HepG2 (cell line): ENCODE data around the gene RSPH9. TPM values are rescaled to one million over a fixed set of nuclear protein-coding genes. Genes with fewer than 3 reads are reported as not detected.

Source experiments
- BATF2 ChIP-seq: sonication (generic); formaldehyde crosslinking; IDR thresholded peaks from 2 replicates; pipeline ENCODE4 v1.8.0; 2022; ENCODE audit warnings: mild to moderate bottlenecking, missing genetic modification reagents, moderate library complexity
- CBX2 ChIP-seq, 2 experiments: fragments of 200-600 bp in 1 of 2; sonication (generic); formaldehyde crosslinking in 1 of 2; IDR thresholded peaks; 2 replicates each; pipeline versions ENCODE4 v1.7.0 to v1.8.1; 2018 to 2022; ENCODE audit warnings: low read depth in 2 of 2, low read length in 1 of 2, mild to moderate bottlenecking in 1 of 2, missing genetic modification reagents in 1 of 2
- CENPX ChIP-seq: sonication (generic); formaldehyde crosslinking; IDR thresholded peaks from 2 replicates; pipeline ENCODE4 v1.9.0; 2021; ENCODE audit warnings: mild to moderate bottlenecking, missing genetic modification reagents, moderate library complexity
- DR1 ChIP-seq: sonication (generic); formaldehyde crosslinking; IDR thresholded peaks from 2 replicates; pipeline ENCODE4 v1.8.0; 2021; ENCODE audit warnings: mild to moderate bottlenecking, missing genetic modification reagents, inconsistent platforms
- GABPB1 ChIP-seq: IDR thresholded peaks from 2 replicates; pipeline ENCODE4 v1.6.1; 2016; ENCODE audit warnings: mild to moderate bottlenecking, missing genetic modification reagents, moderate library complexity, missing compliant biosample characterization
- GATA4 ChIP-seq: sonication (generic); IDR thresholded peaks from 2 replicates; pipeline ENCODE4 v1.6.1; 2016; ENCODE audit warnings: antibody characterized with exemption, low read depth, borderline replicate concordance
- GTF3A ChIP-seq: sonication (generic); formaldehyde crosslinking; conservative IDR thresholded peaks from 2 replicates; pipeline ENCODE4 v1.4.0; 2020; ENCODE audit warnings: mild to moderate bottlenecking, missing genetic modification reagents
- HNRNPLL ChIP-seq: fragments of 200-400 bp; formaldehyde crosslinking; IDR thresholded peaks from 2 replicates; pipeline ENCODE4 v1.6.1; 2017; ENCODE audit warnings: mild to moderate bottlenecking, low read depth, low read length; ENCODE audit not compliant: poor library complexity, severe bottlenecking
- NFIB ChIP-seq: sonication (generic); formaldehyde crosslinking; IDR thresholded peaks from 2 replicates; pipeline ENCODE4 v1.9.0; 2021; ENCODE audit warnings: missing genetic modification reagents, mild to moderate bottlenecking, borderline replicate concordance
- NR0B2 ChIP-seq: sonication (generic); formaldehyde crosslinking; IDR thresholded peaks from 2 replicates; pipeline ENCODE4 v1.4.0; 2020; ENCODE audit warnings: mild to moderate bottlenecking, missing genetic modification reagents
- PCBP2 ChIP-seq: fragments of 200-400 bp; formaldehyde crosslinking; optimal IDR thresholded peaks from 2 replicates; pipeline ENCODE3; 2018; ENCODE audit warnings: low read length, low read depth; ENCODE audit not compliant: poor library complexity, severe bottlenecking
- POGZ ChIP-seq: sonication (generic); formaldehyde crosslinking; IDR thresholded peaks from 2 replicates; pipeline ENCODE4 v1.4.0; 2020; ENCODE audit warnings: mild to moderate bottlenecking, missing genetic modification reagents
- REL ChIP-seq: sonication (generic); formaldehyde crosslinking; conservative IDR thresholded peaks from 2 replicates; pipeline ENCODE4 v1.8.0; 2022; ENCODE audit warnings: mild to moderate bottlenecking, missing genetic modification reagents, moderate library complexity
- SIN3B ChIP-seq: fragments of 150-350 bp; IDR thresholded peaks from 2 replicates; pipeline ENCODE4 v1.6.1; 2014; ENCODE audit warnings: low read length
- SMAD9 ChIP-seq: sonication (generic); formaldehyde crosslinking; IDR thresholded peaks from 2 replicates; pipeline ENCODE4 v1.5.1; 2020; ENCODE audit warnings: mild to moderate bottlenecking, missing genetic modification reagents
- SMARCE1 ChIP-seq: fragments of 450-650 bp; IDR thresholded peaks from 2 replicates; pipeline ENCODE4 v1.6.1; 2017; ENCODE audit warnings: borderline replicate concordance
- SNAPC4 ChIP-seq: sonication (generic); formaldehyde crosslinking; IDR thresholded peaks from 2 replicates; pipeline ENCODE4 v1.4.0; 2020; ENCODE audit warnings: mild to moderate bottlenecking, missing genetic modification reagents
- TBL1XR1 ChIP-seq: fragments of 150-350 bp; IDR thresholded peaks from 2 replicates; pipeline ENCODE4 v1.6.1; 2014; ENCODE audit warnings: borderline replicate concordance, low read length; ENCODE audit not compliant: partially characterized antibody
- TOPORS ChIP-seq: sonication (generic); formaldehyde crosslinking; IDR thresholded peaks from 2 replicates; pipeline ENCODE4 v1.8.0; 2023; ENCODE audit warnings: mild to moderate bottlenecking, missing genetic modification reagents
- YEATS2 ChIP-seq: sonication (generic); formaldehyde crosslinking; IDR thresholded peaks from 2 replicates; pipeline ENCODE4 v1.4.0; 2020; ENCODE audit warnings: missing genetic modification reagents, borderline replicate concordance
- ZBTB7B ChIP-seq: sonication (generic); formaldehyde crosslinking; IDR thresholded peaks from 2 replicates; pipeline ENCODE4 v1.4.0; 2020; ENCODE audit warnings: missing genetic modification reagents
- ZNF782 ChIP-seq: sonication (generic); formaldehyde crosslinking; IDR thresholded peaks from 2 replicates; pipeline ENCODE4 v1.4.0; 2020; ENCODE audit warnings: missing genetic modification reagents, mild to moderate bottlenecking, borderline replicate concordance
- ZNF788 ChIP-seq: sonication (generic); formaldehyde crosslinking; IDR thresholded peaks from 2 replicates; pipeline ENCODE4 v1.5.0; 2020; ENCODE audit warnings: mild to moderate bottlenecking, missing genetic modification reagents, borderline replicate concordance
- polyA plus RNA-seq, 8 experiments: library from polyadenylated mRNA; depleted of rRNA in 3 of 8; stranded (reverse) in 7 of 8; unstranded in 1 of 8; fragments of >200 nt; fragmentation: Illumina TruSeq in 4 of 8; extraction: Trizol in 4 of 8; gene quantifications; 2 replicates each; pipeline versions ENCODE4 v1.2.1 to v1.2.3, GENCODE V29; 2011 to 2016; ENCODE audit warnings: low read depth in 4 of 8, missing spikeins in 1 of 8, mixed read lengths in 1 of 8; ENCODE audit not compliant: insufficient read depth in 1 of 8
- total RNA-seq, 5 experiments: library from RNA; depleted of rRNA; stranded (reverse); fragments of >200 nt; fragmentation: Illumina TruSeq; extraction: Trizol; gene quantifications; 2 replicates each; pipeline ENCODE4 v1.2.3, GENCODE V29; 2016; ENCODE audit warnings: low read depth in 1 of 5

Gene RSPH9
- total and polyA plus RNA-seq, 2 of the 13 experiments (the other 11 are each of a cell fraction or from before 2014, with no cell fraction given): 0.04 TPM; not detected in 1

GRCh38 chr6:43687437-43688347, 42.9 kb downstream of the RSPH9 start, which contains the start of gene MRPS18A (continued):
- TF ChIP-seq SIN3B: peak; percentile 74; the same call in 1 of the 2 replicates
- no peak for TF ChIP-seq ZNF782 (CRISPR knock-in tag)
- peak; percentile 78; the same call in 1 of the 2 replicates for TF ChIP-seq ZBTB7B (CRISPR knock-in tag)
- TF ChIP-seq NFIB (CRISPR knock-in tag): no peak
- TF ChIP-seq PCBP2: no peak
- no peak for TF ChIP-seq GTF3A
- peak; percentile 59; the same call in 1 of the 2 replicates for TF ChIP-seq POGZ (CRISPR knock-in tag)
- no peak for TF ChIP-seq SMARCE1
- no peak for TF ChIP-seq DR1 (CRISPR knock-in tag)
- TF ChIP-seq GABPB1 (CRISPR knock-in tag): peak; percentile 99
- no peak for TF ChIP-seq NR0B2 (CRISPR knock-in tag)
- TF ChIP-seq CBX2 (IDR thresholded peaks at IDR 0.05; ENCODE audit: low read depth, low read length): no peak
- TF ChIP-seq CBX2 (CRISPR knock-in tag; IDR thresholded peaks at IDR 0.05; ENCODE audit: low read depth): 0 out of 2 replicates have a peak, but pooled peaks have one; percentile 68
- TF ChIP-seq SNAPC4 (CRISPR knock-in tag): no peak
- TF ChIP-seq HNRNPLL: peak; percentile 84
- TF ChIP-seq YEATS2: peak; percentile 91
- TF ChIP-seq BATF2 (CRISPR knock-in tag): no peak
- TF ChIP-seq REL: 0 out of 2 replicates have a peak, but pooled peaks have one; percentile 60
- TF ChIP-seq GATA4: no peak
- no peak for TF ChIP-seq SMAD9 (CRISPR knock-in tag)
- TF ChIP-seq TBL1XR1: no peak
- peak; percentile 78; the same call in 1 of the 2 replicates for TF ChIP-seq ZNF788 (CRISPR knock-in tag)
- no peak for TF ChIP-seq TOPORS (CRISPR knock-in tag)
- no peak for TF ChIP-seq CENPX
